Measurements from ENCODE around the gene CCN6.

DNA sequence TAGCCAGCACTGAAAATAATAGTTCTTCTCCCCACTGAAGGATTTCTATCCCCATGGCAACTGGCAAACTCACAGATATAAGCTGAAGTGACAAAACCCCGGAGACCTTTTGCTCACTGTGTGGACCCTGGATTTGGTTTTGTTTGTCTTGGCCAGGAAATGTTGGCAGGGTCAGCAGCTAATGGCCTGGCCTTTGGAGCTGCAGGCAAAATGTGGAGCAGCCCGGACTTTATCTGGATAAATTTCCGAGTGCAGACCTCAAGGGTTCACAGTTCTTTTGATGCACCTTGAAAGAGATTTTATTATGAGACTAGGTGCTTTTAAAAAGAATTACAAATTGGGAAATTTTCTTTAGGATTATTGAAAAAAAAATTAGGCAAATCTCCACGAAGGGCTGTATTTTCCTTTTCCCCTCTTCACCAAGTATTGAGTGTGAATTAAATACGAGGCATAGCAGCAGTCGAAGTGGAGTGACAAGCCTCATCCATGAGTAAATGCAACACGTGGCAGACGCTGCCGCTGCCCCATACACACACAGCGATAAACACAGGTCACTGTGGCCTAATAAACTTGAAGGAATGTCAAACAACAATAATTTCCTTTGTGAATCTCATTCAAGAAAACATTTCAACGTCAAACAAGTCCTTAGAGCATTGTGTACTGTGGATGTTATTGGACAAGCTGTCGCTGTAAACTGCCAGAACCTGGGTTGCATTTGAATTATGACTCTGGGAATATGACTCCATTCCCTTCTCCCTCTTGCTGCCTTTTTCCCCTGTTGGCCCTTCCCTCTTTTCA lies 35.1 kb upstream of the CCN6 start:
- TF ChIP-seq CTCF (IDR thresholded peaks at IDR 0.05): no peak
- TF ChIP-seq POLR2AphosphoS5 (IDR thresholded peaks at IDR 0.05): peak; percentile 87
- TF ChIP-seq POLR2A (IDR thresholded peaks at IDR 0.05): no peak
